GM10248 (cell line): Measurements from ENCODE around the gene H19.

Source experiments
- CTCF ChIA-PET: fragments of 300-600 bp; sonication (Branson Sonifier 250); formaldehyde crosslinking; extraction: SDS; loops from one replicate; lab custom pipeline; 2021; ENCODE audit warnings: antibody characterized with exemption; lab: Yijun Ruan, JAX
- POLR2A ChIA-PET: fragments of 350-650 bp; sonication (Branson Sonifier 250); formaldehyde crosslinking; extraction: SDS; loops from one replicate; lab custom pipeline; 2020; ENCODE audit warnings: antibody characterized with exemption; lab: Yijun Ruan, JAX
- DNase-seq: peaks from one replicate; pipeline ENCODE4 v3.0.0; 2012; ENCODE audit errors: extremely low spot score
- CTCF ChIP-seq: IDR thresholded peaks from 2 replicates; pipeline ENCODE4 v1.5.1; 2012; ENCODE audit warnings: mild to moderate bottlenecking, low read depth; ENCODE audit errors: extremely low read depth, missing control alignments, control extremely low read depth

Gene H19

DNA sequence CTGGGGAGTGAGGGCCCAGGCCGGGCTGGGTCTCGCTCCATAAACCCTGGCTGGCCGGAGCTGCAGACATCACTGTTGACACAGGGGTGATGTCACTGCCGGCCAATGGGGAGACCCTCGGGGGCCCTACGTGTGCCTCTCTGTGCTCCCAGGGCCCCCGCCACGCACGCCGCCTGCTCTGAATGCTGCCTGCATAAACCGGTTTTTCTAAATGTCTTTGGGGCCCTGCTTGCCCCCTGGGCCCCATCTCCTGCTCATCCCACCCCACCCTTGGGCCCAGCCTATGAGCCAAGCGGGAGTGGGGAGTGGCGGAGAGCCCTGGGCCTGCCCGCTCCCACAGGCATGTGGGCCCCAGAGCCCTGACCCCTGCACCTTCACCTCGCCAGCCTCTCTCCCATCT is 7.7 kb downstream of the H19 start:
- ChIA-PET CTCF (interaction anchor here (0.7 kb wide), 1 partner anchor 296 kb away, joined by 4 read pairs; no protein-coding TSS in a partner anchor), POLR2A (no interaction called here)
- TF ChIP-seq CTCF: no peak
- no peak for DNase-seq

GRCh38 chr11:1988667-1989317 is 8.8 kb downstream of the H19 start:
- POLR2A ChIA-PET: no interaction called here
- CTCF ChIA-PET: interaction anchor here (1.3 kb wide), 1 partner anchor 12 kb away, joined by 3 read pairs; no protein-coding TSS in a partner anchor

GRCh38 chr11:1988174-1988573 is 9.5 kb downstream of the H19 start:
- POLR2A ChIA-PET: no interaction called here

More at GRCh38 chr11:1988667-1989317, 8.8 kb downstream of the H19 start:
- no peak for DNase-seq
- no peak for TF ChIP-seq CTCF

GRCh38 chr11:1987024-1987423 is 10.6 kb downstream of the H19 start:
- DNase-seq: no peak
- no peak for TF ChIP-seq CTCF
- ChIA-PET POLR2A (no interaction called here), CTCF (interaction anchor here (1.0 to 1.6 kb wide), 2 partner anchors 164 to 293 kb away, joined by 3 to 5 read pairs; no protein-coding TSS in a partner anchor)

More at GRCh38 chr11:1988174-1988573, 9.5 kb downstream of the H19 start:
- no peak for TF ChIP-seq CTCF
- DNase-seq: no peak
- CTCF ChIA-PET: interaction anchor here (1.3 kb wide), 1 partner anchor 12 kb away, joined by 3 read pairs; no protein-coding TSS in a partner anchor

- POLR2A ChIA-PET: no interaction called here
- DNase-seq: no peak
- TF ChIP-seq CTCF: no peak
- CTCF ChIA-PET: interaction anchor here (1.7 kb wide), 1 partner anchor 18 kb away, joined by 6 read pairs; no protein-coding TSS in a partner anchor
These were observed 14.1 kb downstream of the H19 start for GRCh38 chr11:1983601-1983961.

- CTCF ChIA-PET: no interaction called here
- POLR2A ChIA-PET: no interaction called here
These were observed 14.6 kb downstream of the H19 start for GRCh38 chr11:1982873-1983600.

More at GRCh38 chr11:1982873-1983600, 14.6 kb downstream of the H19 start:
- DNase-seq: no peak
- TF ChIP-seq CTCF: no peak
